ENCODE data around the gene ANKRD37. TPM values are rescaled to one million over a fixed set of nuclear protein-coding genes. Genes with fewer than 3 reads are reported as not detected.

ANKRD37 gene
- total and polyA plus RNA-seq, 2 donors (not counting 1 experiment from before 2014, with no cell fraction given) = 3.3 to 3.6 TPM

DNA sequence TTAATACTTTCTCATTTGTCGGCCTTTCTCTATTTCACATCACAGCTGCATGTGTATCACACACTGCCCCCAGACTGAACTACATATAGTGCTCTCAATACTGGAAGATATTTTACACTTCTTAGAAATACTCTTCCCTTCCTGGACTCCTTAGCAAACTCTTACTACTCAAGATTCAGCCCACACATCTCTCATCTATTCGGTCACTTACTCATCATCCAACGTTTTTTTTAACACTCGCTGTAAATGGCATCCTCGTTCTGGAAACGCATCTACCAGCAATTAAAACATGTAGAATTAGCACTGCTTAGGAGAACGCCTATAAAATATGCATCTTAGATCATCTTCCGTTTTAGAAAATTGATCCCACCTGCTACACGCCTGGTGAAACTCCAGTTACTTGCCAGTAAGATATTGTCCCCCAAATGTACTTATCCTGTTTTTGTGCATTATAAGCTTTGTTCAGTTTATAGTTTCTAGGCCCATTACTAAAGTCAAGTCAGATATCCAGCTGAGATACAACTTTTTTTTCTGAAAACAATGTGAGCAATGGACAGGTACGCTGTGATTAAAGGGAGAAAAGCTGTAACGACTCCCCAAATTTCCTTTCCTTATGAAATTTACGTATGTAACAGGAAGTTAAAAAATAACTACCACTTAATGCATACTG is 1.9 kb upstream of the ANKRD37 start:
- TF ChIP-seq EZH2 (IDR thresholded peaks at IDR 0.05; ENCODE audit: low read length, missing control alignments) = no peak
- Histone ChIP-seq H3K9me3 (ENCODE audit: control insufficient read depth, insufficient read depth, low read depth, low read length) (no peaks in the 10 kb centered on the region), H3K4me1 (ENCODE audit: control insufficient read depth, extremely low read depth, insufficient read depth, low read length) (peaks cover 6% of the 10 kb centered on the region), H2AFZ (ENCODE audit: low read length) (no peak overlapping the region), H3K9ac (ENCODE audit: insufficient read depth, low read length) (no peak overlapping the region), H3K36me3 (ENCODE audit: control insufficient read depth, insufficient read depth, low read length) (no peaks in the 10 kb centered on the region), H3K4me3 (replicated peaks in 1 of 4; ENCODE audit: control extremely low read depth in 1 of 4, insufficient read depth in 1 of 4, low read depth in 3 of 4, low read length in 4 of 4) (peak overlapping the region; percentile 66 to 83 (median 74)), H3K27ac (ENCODE audit: insufficient read depth, low read length) (no peak overlapping the region), H3K4me2 (ENCODE audit: extremely low read depth, insufficient read depth, low read length) (peak overlapping the region; percentile 67), H4K20me1 (ENCODE audit: control insufficient read depth, extremely low read depth, insufficient read depth, low read length) (no peaks in the 10 kb centered on the region), H3K79me2 (ENCODE audit: control insufficient read depth, insufficient read depth, low read length) (no peaks in the 10 kb centered on the region), H3K27me3 (ENCODE audit: control insufficient read depth, insufficient read depth, low read length) (no peaks in the 10 kb centered on the region)
- peak in 1 of 2 donors; percentile 34 for DNase-seq (ENCODE audit: low read depth in 2 of 2)

DNA sequence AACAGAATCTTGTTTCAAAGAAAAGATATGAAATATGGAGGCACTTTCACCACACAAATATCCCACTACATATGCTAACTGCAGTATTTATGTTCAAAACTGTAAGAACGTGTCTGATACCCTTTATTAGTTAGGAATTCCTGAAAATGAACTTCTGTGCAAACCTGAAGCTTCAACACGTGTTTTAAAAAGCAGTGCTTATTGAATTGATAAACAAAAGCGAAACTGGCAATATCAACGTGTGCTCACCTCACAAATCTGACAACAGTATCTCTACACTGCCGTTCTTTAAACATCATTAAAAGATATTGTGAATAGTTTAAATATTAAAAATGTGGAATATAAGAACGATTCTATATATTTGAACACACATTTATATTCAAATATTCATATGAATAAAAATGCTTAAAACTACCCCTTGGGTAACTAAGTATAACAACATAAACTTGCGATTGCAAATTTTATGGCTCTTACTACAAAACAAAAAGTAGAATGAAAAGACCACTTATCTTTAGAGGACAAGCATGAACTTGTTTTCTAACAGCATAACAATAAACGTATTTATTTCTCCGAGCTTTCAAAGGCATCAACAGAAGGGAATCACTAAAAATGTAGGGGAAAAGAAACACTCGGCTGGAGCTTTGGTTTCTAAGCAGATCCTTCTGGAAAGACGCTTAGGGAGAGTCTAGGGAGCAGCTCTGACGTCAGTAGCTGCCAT is 1.2 kb upstream of the ANKRD37 start, which contains the start of gene LRP2BP:
LRP2BP (minus strand) TSS at position 687 of the 718 bp plus-strand sequence. CDS start 17,738 bp downstream, outside the sequence.
- H3K36me3 ChIP-seq (ENCODE audit: control insufficient read depth, insufficient read depth, low read length) = no peaks in the 10 kb centered on the region
- no peaks in the 10 kb centered on the region for H3K27me3 ChIP-seq (ENCODE audit: control insufficient read depth, insufficient read depth, low read length)
- H3K9ac ChIP-seq (ENCODE audit: insufficient read depth, low read length) = peak within 1 kb of the TSS; percentile 82
- peak within 1 kb of the TSS; percentile 75 for H2AFZ ChIP-seq (ENCODE audit: low read length)
- H3K4me2 ChIP-seq (ENCODE audit: extremely low read depth, insufficient read depth, low read length) = peak within 1 kb of the TSS; percentile 96
- H3K4me3 ChIP-seq (replicated peaks in 1 of 4; ENCODE audit: control extremely low read depth in 1 of 4, insufficient read depth in 1 of 4, low read depth in 3 of 4, low read length in 4 of 4) = peak within 1 kb of the TSS; percentile 66 to 83 (median 78)
- DNase-seq (ENCODE audit: low read depth in 2 of 2) = peak in 1 of 2 donors; percentile 97
- H3K79me2 ChIP-seq (ENCODE audit: control insufficient read depth, insufficient read depth, low read length) = no peaks in the 10 kb centered on the region
- no peaks in the 10 kb centered on the region for H3K9me3 ChIP-seq (ENCODE audit: control insufficient read depth, insufficient read depth, low read depth, low read length)
- no peak for TF ChIP-seq EZH2 (IDR thresholded peaks at IDR 0.05; ENCODE audit: low read length, missing control alignments)
- TF ChIP-seq, protein P1, sequence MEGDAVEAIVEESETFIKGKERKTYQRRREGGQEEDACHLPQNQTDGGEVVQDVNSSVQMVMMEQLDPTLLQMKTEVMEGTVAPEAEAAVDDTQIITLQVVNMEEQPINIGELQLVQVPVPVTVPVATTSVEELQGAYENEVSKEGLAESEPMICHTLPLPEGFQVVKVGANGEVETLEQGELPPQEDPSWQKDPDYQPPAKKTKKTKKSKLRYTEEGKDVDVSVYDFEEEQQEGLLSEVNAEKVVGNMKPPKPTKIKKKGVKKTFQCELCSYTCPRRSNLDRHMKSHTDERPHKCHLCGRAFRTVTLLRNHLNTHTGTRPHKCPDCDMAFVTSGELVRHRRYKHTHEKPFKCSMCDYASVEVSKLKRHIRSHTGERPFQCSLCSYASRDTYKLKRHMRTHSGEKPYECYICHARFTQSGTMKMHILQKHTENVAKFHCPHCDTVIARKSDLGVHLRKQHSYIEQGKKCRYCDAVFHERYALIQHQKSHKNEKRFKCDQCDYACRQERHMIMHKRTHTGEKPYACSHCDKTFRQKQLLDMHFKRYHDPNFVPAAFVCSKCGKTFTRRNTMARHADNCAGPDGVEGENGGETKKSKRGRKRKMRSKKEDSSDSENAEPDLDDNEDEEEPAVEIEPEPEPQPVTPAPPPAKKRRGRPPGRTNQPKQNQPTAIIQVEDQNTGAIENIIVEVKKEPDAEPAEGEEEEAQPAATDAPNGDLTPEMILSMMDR (conservative IDR thresholded peaks at IDR 0.05 in 1 of 2, IDR thresholded peaks at IDR 0.05 in 1 of 2; ENCODE audit: low read depth in 1 of 2, low read length in 2 of 2) = no peak
- no peaks in the 10 kb centered on the region for H4K20me1 ChIP-seq (ENCODE audit: control insufficient read depth, extremely low read depth, insufficient read depth, low read length)
- peaks cover 6% of the 10 kb centered on the region for H3K4me1 ChIP-seq (ENCODE audit: control insufficient read depth, extremely low read depth, insufficient read depth, low read length)
- H3K27ac ChIP-seq (ENCODE audit: insufficient read depth, low read length) = peak within 1 kb of the TSS; percentile 92

DNA sequence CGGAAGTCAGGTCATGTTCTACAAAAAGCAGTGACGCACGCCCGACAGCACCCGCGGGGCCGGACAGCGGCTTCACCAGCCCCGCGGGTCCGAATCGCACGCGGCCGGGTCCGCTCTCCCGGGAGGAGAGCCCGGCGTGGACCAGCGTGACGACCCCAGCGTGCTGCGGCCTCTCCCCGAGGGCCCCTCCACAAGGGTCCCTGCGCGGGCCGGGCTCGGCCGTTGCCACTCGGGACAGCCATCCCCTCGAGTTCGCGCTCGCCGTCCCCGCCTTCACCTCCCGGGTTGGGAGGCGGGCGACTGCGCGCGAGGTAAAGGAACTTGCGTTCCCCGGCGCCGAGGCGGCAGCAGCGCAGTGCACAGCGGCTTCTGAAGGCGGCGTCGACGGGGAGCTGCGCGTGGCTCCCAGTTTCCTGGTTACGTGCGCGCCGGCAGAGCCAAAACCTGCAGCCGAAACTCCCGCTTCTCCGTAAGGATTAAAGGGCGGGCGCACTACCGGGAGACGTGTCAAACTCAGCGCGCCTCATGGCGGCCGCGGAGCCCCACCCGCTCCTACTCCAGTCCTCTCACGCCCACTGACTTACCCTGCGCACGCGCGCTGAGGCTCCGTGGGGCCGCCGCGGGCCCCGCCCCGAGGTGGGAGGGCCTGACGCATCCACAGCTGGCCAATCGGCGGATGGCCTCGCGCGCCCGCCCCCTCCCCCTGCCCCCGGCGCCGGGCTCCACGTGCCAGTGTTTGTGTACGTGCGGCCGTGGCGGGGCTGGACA is 501 bp upstream of the ANKRD37 start:
- no peaks in the 10 kb centered on the region for H3K9me3 ChIP-seq (ENCODE audit: control insufficient read depth, insufficient read depth, low read depth, low read length)
- DNase-seq (ENCODE audit: low read depth in 2 of 2) = peak; percentile 95 to 97
- H3K79me2 ChIP-seq (ENCODE audit: control insufficient read depth, insufficient read depth, low read length) = no peaks in the 10 kb centered on the region
- no peaks in the 10 kb centered on the region for H3K27me3 ChIP-seq (ENCODE audit: control insufficient read depth, insufficient read depth, low read length)
- TF ChIP-seq EZH2 (IDR thresholded peaks at IDR 0.05; ENCODE audit: low read length, missing control alignments) = no peak
- TF ChIP-seq, protein P1 (conservative IDR thresholded peaks at IDR 0.05 in 1 of 2, IDR thresholded peaks at IDR 0.05 in 1 of 2; ENCODE audit: low read depth in 1 of 2, low read length in 2 of 2) = no peak
- H3K4me3 ChIP-seq (replicated peaks in 1 of 4; ENCODE audit: control extremely low read depth in 1 of 4, insufficient read depth in 1 of 4, low read depth in 3 of 4, low read length in 4 of 4) = peak overlapping the region; percentile 66 to 83 (median 78)
- no peaks in the 10 kb centered on the region for H4K20me1 ChIP-seq (ENCODE audit: control insufficient read depth, extremely low read depth, insufficient read depth, low read length)
- H3K4me1 ChIP-seq (ENCODE audit: control insufficient read depth, extremely low read depth, insufficient read depth, low read length) = peaks cover 6% of the 10 kb centered on the region
- H2AFZ ChIP-seq (ENCODE audit: low read length) = peak overlapping the region; percentile 75
- peak overlapping the region; percentile 96 for H3K4me2 ChIP-seq (ENCODE audit: extremely low read depth, insufficient read depth, low read length)
- peak overlapping the region; percentile 92 for H3K27ac ChIP-seq (ENCODE audit: insufficient read depth, low read length)
- no peaks in the 10 kb centered on the region for H3K36me3 ChIP-seq (ENCODE audit: control insufficient read depth, insufficient read depth, low read length)
- H3K9ac ChIP-seq (ENCODE audit: insufficient read depth, low read length) = peak overlapping the region; percentile 82
